ENCODE measurements around the gene DNAJC13.

Gene DNAJC13

DNA sequence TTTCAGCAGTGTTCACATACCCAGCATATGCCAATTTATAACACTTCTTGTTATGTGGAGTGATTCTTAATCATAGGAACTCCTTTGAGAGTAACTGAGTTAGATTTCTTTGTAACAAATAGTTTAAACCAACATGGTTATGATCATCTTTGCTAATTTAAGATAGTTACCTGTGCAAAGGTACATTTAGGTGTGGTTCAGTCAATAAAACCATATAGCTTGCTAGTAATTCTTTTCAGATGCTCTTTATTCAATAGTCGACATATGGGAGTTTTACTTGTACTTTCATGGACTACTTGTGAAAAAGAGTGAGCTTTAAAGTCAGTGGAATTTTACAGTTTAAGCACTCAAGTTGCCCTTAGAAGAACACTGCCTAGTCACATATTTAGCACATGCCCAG lies 5.2 kb downstream of the DNAJC13 start:
- Mint-ChIP-seq H3K27me3 (ENCODE audit: low read depth) (no peaks in the 10 kb centered on the region), H3K4me3 (no peak overlapping the region), H3K27ac (no peak overlapping the region), H3K36me3 (ENCODE audit: low read depth) (peaks cover 12% of the 10 kb centered on the region), H3K9me3 (no peaks in the 10 kb centered on the region), H3K4me1 (ENCODE audit: low read depth) (peaks cover 26% of the 10 kb centered on the region)
- no peak for DNase-seq (ENCODE audit: low spot score)

DNA sequence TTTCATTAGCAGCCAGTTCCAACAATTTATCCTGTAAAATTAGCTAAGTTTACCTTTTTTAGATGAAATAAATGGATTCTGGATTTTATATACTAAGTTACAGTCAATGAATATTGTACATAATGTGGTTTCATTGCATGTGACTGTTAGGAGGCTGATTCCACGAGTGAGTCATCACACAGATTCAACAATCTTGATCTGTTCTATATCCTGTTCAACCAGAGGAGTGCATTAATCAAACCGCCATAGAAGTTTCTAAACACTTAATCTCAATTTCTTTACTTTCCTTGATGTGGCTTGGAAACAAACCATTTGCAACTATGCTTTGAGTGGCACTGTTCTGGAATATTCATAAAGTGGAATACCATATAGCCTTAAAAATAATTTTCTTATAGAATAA lies 15.3 kb downstream of the DNAJC13 start:
- Mint-ChIP-seq H3K36me3 (ENCODE audit: low read depth) (peaks cover 14% of the 10 kb centered on the region), H3K27ac (no peak overlapping the region), H3K27me3 (ENCODE audit: low read depth) (no peaks in the 10 kb centered on the region), H3K4me1 (ENCODE audit: low read depth) (peaks cover 27% of the 10 kb centered on the region), H3K4me3 (no peak overlapping the region), H3K9me3 (no peaks in the 10 kb centered on the region)
- DNase-seq (ENCODE audit: low spot score): peak; percentile 25

- no peak for DNase-seq (ENCODE audit: low spot score)
- no peak overlapping the region for H3K4me3 Mint-ChIP-seq
- H3K27ac Mint-ChIP-seq: no peak overlapping the region
- no peaks in the 10 kb centered on the region for H3K27me3 Mint-ChIP-seq (ENCODE audit: low read depth)
- peaks cover 14% of the 10 kb centered on the region for H3K36me3 Mint-ChIP-seq (ENCODE audit: low read depth)
- H3K9me3 Mint-ChIP-seq: no peaks in the 10 kb centered on the region
- peaks cover 27% of the 10 kb centered on the region for H3K4me1 Mint-ChIP-seq (ENCODE audit: low read depth)
Measured at GRCh38 chr3:132433121-132433520, 15.8 kb downstream of the DNAJC13 start.

GRCh38 chr3:132435224-132435910 lies 18.1 kb downstream of the DNAJC13 start:
- H3K9me3 Mint-ChIP-seq: no peaks in the 10 kb centered on the region
- H3K36me3 Mint-ChIP-seq (ENCODE audit: low read depth): peaks cover 18% of the 10 kb centered on the region
- no peak overlapping the region for H3K27ac Mint-ChIP-seq

DNA sequence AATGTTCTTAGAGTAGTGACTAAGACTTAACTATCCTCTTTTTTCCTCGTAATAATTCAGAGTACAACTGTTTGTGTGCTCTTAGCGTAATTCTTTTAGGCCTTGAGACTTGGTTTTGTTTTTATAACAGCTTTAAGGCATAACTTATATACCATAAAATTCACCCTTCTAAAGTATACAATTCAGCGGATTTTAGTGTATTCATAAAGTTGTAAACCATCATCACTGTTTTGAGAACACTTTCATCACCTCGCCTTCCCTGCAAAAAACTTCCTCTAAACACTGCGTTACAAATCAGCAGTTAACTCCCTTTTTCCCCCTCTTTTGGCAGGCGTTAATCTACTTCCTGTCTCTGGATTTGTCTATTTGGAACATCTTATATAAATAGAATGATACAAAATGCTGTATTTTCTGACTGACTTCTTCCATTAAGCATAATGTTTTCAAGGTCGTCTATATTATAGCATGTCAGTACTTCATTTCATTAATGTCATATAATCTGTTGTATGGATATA lies 18.7 kb downstream of the DNAJC13 start:
- Mint-ChIP-seq H3K27me3 (ENCODE audit: low read depth) (no peaks in the 10 kb centered on the region), H3K9me3 (no peaks in the 10 kb centered on the region), H3K27ac (no peak overlapping the region), H3K4me1 (ENCODE audit: low read depth) (peaks cover 26% of the 10 kb centered on the region), H3K4me3 (no peak overlapping the region), H3K36me3 (ENCODE audit: low read depth) (peaks cover 18% of the 10 kb centered on the region)
- no peak for DNase-seq (ENCODE audit: low spot score)

More at GRCh38 chr3:132435224-132435910, 18.1 kb downstream of the DNAJC13 start:
- Mint-ChIP-seq H3K4me1 (ENCODE audit: low read depth) (peaks cover 26% of the 10 kb centered on the region), H3K4me3 (no peak overlapping the region), H3K27me3 (ENCODE audit: low read depth) (no peaks in the 10 kb centered on the region)
- DNase-seq (ENCODE audit: low spot score): no peak

DNA sequence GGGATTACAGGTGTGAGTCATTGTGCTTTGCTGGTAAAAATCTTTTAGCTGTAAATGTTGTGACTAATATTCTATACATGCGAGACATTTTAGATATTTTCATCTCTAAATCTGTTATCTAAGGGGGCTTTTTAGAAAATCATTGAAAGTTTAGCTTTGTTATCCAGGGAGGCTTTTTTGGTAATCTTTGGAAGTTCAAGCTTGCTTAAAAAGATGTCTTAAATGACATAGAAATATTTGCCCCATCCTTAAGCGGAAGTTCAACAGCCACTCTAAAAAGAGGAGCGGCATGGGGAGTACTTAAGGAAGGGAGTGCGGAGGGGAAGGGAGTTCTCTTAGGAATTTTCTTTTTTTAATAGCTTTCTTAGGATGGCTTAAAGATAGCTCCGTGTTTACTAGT lies 26.1 kb downstream of the DNAJC13 start:
- H3K27me3 Mint-ChIP-seq (ENCODE audit: low read depth): no peaks in the 10 kb centered on the region
- H3K27ac Mint-ChIP-seq: no peak overlapping the region
- H3K9me3 Mint-ChIP-seq: no peaks in the 10 kb centered on the region
- DNase-seq (ENCODE audit: low spot score): no peak
- peaks cover 14% of the 10 kb centered on the region for H3K4me1 Mint-ChIP-seq (ENCODE audit: low read depth)
- H3K36me3 Mint-ChIP-seq (ENCODE audit: low read depth): peaks cover 8% of the 10 kb centered on the region
- no peak overlapping the region for H3K4me3 Mint-ChIP-seq

GRCh38 chr3:132444383-132444782 lies 27.1 kb downstream of the DNAJC13 start:
- Mint-ChIP-seq H3K4me1 (ENCODE audit: low read depth) (peaks cover 14% of the 10 kb centered on the region), H3K27me3 (ENCODE audit: low read depth) (no peaks in the 10 kb centered on the region), H3K27ac (no peak overlapping the region), H3K4me3 (no peak overlapping the region), H3K36me3 (ENCODE audit: low read depth) (peaks cover 6% of the 10 kb centered on the region), H3K9me3 (no peaks in the 10 kb centered on the region)
- no peak for DNase-seq (ENCODE audit: low spot score)

DNA sequence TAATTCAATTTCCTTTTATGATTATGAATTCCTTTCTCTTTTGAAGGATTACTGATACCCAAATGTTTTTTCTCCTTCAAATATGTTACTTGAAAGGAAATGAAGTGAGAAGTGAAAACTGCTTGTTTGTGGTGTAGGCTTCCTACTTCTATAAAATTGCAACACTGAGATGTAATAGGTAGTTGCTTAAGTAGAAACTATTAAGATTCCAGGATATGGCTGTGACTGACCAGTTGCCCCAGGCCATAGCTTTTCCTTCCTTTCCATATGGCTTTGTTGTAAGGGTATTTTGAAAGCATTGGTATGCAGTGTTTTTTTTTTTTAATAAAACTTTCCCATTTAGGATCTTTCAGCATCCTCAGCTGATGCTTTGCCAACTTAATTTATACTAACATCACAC lies 28.5 kb downstream of the DNAJC13 start:
- Mint-ChIP-seq H3K27ac (no peak overlapping the region), H3K4me1 (ENCODE audit: low read depth) (peaks cover 14% of the 10 kb centered on the region), H3K27me3 (ENCODE audit: low read depth) (no peaks in the 10 kb centered on the region), H3K36me3 (ENCODE audit: low read depth) (peaks cover 6% of the 10 kb centered on the region), H3K4me3 (no peak overlapping the region), H3K9me3 (no peaks in the 10 kb centered on the region)
- DNase-seq (ENCODE audit: low spot score): no peak

- H3K27ac Mint-ChIP-seq: no peak overlapping the region
- no peaks in the 10 kb centered on the region for H3K9me3 Mint-ChIP-seq
- H3K4me1 Mint-ChIP-seq (ENCODE audit: low read depth): peaks cover 2% of the 10 kb centered on the region
- peaks cover 20% of the 10 kb centered on the region for H3K36me3 Mint-ChIP-seq (ENCODE audit: low read depth)
- H3K4me3 Mint-ChIP-seq: no peak overlapping the region
- DNase-seq (ENCODE audit: low spot score): no peak
- H3K27me3 Mint-ChIP-seq (ENCODE audit: low read depth): no peaks in the 10 kb centered on the region
Measured at GRCh38 chr3:132448216-132448961, 31.1 kb downstream of the DNAJC13 start.

DNA sequence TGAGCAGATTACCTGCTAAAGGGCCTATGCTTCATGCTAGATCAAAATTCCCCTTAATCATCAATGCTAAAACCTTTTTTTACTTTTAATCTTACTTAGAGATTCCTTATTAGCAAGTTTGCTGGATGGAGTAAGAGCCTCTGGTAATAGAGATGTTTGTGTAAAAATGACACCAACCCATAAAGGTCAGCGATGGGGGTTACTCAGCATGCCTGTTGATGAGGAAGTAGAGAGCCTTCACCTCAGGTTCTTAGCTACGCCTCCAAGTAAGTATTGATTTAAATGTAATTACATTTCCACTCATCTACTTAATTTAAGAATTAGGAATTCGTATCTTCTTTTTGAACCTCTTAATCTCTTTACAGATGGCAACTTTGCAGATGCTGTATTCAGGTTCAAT lies 38.8 kb downstream of the DNAJC13 start:
- Mint-ChIP-seq H3K4me1 (ENCODE audit: low read depth) (no peaks in the 10 kb centered on the region), H3K9me3 (no peaks in the 10 kb centered on the region), H3K27ac (no peak overlapping the region), H3K36me3 (ENCODE audit: low read depth) (peaks cover 63% of the 10 kb centered on the region), H3K27me3 (ENCODE audit: low read depth) (no peaks in the 10 kb centered on the region), H3K4me3 (no peak overlapping the region)
- DNase-seq (ENCODE audit: low spot score): no peak

DNA sequence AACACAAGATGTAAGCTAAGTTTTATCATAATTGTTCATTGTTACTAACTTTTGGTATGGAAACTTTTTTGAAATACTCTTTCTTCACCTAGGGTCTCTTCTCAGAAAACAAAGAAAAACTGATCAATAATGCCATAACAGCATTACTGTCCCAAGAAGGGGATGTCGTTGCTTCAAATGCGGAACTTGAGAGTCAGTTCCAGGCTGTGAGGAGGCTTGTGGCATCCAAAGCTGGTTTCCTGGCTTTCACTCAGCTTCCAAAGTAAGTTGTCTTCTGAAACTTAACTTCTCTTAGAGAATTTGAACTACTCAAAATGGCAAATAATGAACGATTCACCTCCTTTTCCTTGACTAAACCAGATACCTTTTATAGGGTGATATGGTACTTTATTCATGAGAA lies 39.3 kb downstream of the DNAJC13 start:
- no peak for DNase-seq (ENCODE audit: low spot score)
- peaks cover 64% of the 10 kb centered on the region for H3K36me3 Mint-ChIP-seq (ENCODE audit: low read depth)
- H3K27ac Mint-ChIP-seq: no peak overlapping the region
- no peaks in the 10 kb centered on the region for H3K4me1 Mint-ChIP-seq (ENCODE audit: low read depth)
- no peaks in the 10 kb centered on the region for H3K27me3 Mint-ChIP-seq (ENCODE audit: low read depth)
- no peak overlapping the region for H3K4me3 Mint-ChIP-seq
- no peaks in the 10 kb centered on the region for H3K9me3 Mint-ChIP-seq

DNA sequence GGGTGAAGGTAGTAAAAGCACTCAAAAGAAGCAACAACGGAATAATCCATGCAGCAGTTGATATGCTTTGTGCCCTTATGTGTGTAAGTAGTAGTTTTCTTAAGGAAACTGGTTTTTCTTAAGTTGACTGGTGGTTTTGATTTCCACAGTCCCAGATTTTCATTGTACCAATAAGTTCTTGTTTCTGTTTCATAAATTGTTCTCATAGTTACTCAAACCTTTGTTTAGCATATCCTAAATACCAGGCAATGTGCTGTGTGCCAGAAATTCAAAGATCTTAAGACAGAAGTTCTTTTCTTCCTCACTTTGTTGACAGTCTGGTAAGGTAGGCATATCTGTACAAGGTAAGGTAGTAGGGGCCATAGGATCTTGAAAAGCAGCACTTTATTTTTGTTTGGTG lies 40.0 kb downstream of the DNAJC13 start:
- Mint-ChIP-seq H3K27me3 (ENCODE audit: low read depth) (no peaks in the 10 kb centered on the region), H3K4me1 (ENCODE audit: low read depth) (no peaks in the 10 kb centered on the region), H3K36me3 (ENCODE audit: low read depth) (peaks cover 58% of the 10 kb centered on the region), H3K9me3 (no peaks in the 10 kb centered on the region), H3K4me3 (no peak overlapping the region), H3K27ac (no peak overlapping the region)
- no peak for DNase-seq (ENCODE audit: low spot score)

GRCh38 chr3:132459551-132459950 lies 42.2 kb downstream of the DNAJC13 start:
- no peaks in the 10 kb centered on the region for H3K9me3 Mint-ChIP-seq

DNA sequence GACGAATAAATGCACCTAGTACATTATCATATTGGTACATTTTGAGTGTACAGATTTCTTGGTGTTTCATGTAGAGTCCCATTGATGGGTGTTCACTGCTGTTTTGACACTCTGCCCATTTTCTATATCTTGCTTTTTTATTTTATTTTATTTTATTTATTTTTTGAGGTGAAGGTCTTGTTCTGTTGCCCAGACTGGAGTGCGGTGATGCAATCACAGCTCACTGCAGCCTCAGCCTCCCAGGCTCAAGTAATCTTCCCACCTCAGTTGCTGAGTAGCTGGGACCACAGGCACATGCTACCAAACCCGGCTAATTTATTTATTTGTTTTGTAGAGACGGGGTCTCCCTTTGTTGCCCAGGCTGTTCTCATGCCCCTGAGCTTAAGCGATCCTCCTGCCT lies 44.2 kb downstream of the DNAJC13 start:
- H3K36me3 Mint-ChIP-seq (ENCODE audit: low read depth): peaks cover 41% of the 10 kb centered on the region
- no peaks in the 10 kb centered on the region for H3K4me1 Mint-ChIP-seq (ENCODE audit: low read depth)
- H3K9me3 Mint-ChIP-seq: no peaks in the 10 kb centered on the region
- no peaks in the 10 kb centered on the region for H3K27me3 Mint-ChIP-seq (ENCODE audit: low read depth)
- H3K4me3 Mint-ChIP-seq: no peak overlapping the region
- DNase-seq (ENCODE audit: low spot score): no peak
- no peak overlapping the region for H3K27ac Mint-ChIP-seq

More at GRCh38 chr3:132459551-132459950, 42.2 kb downstream of the DNAJC13 start:
- H3K27ac Mint-ChIP-seq: no peak overlapping the region
- H3K4me3 Mint-ChIP-seq: no peak overlapping the region
- no peaks in the 10 kb centered on the region for H3K4me1 Mint-ChIP-seq (ENCODE audit: low read depth)
- no peaks in the 10 kb centered on the region for H3K27me3 Mint-ChIP-seq (ENCODE audit: low read depth)
- peaks cover 50% of the 10 kb centered on the region for H3K36me3 Mint-ChIP-seq (ENCODE audit: low read depth)
- DNase-seq (ENCODE audit: low spot score): no peak

Data from T-helper 2 cell treated with Interferon-gamma antibody and Interleukin-4, amounts not matched to agents 5 μg/mL and 100 μg/mL, for 36 hours (primary cell).